NCI-H2029 (cell line): ENCODE data around the gene POLR2E.

Experiments used
- DNase-seq: peaks from one replicate; lab custom pipeline; 2025; lab: John Stamatoyannopoulos, UW

POLR2E gene

GRCh38 chr19:1093811-1094553 is 1.2 kb downstream of the POLR2E start:
- DNase-seq, result no peak

GRCh38 chr19:1093330-1093729 is 1.8 kb downstream of the POLR2E start:
- no peak for DNase-seq

- DNase-seq, result no peak
These were observed 3.5 kb downstream of the POLR2E start for GRCh38 chr19:1091544-1092175.

GRCh38 chr19:1090731-1091543 is 4.2 kb downstream of the POLR2E start:
- no peak for DNase-seq

GRCh38 chr19:1089891-1090290 is 5.3 kb downstream of the POLR2E start:
- no peak for DNase-seq

GRCh38 chr19:1089126-1089771 is 5.9 kb downstream of the POLR2E start:
- no peak for DNase-seq

DNA sequence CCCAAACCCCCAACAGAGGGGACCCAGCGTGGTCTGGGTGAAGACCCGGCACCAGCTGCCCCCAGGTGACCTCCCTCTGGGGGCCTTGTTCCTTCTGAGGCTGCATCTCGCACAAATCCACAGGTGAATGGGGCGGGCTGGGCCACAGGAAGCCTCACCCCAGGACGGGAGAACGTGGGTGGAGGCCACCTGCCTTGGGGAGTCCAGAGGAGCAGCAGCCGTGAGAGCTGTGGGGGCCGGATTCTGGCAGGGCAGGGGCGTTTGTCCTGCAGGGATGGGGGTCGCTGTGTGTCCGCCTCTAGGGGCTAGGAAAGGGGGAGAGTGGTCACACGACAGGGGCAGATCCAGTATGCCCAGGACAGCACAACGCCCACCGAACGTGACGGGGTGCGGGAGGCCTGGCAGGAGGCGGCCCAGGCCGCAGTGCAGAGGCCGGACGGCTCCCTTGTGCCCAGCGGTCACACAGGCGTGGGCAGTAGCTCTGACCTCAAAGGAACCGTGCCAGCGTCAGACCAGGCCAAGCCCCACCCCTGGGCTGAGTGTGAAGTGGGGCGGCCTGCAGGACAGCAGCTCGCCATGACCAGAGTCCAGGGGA is 6.7 kb downstream of the POLR2E start:
- DNase-seq, result no peak

DNA sequence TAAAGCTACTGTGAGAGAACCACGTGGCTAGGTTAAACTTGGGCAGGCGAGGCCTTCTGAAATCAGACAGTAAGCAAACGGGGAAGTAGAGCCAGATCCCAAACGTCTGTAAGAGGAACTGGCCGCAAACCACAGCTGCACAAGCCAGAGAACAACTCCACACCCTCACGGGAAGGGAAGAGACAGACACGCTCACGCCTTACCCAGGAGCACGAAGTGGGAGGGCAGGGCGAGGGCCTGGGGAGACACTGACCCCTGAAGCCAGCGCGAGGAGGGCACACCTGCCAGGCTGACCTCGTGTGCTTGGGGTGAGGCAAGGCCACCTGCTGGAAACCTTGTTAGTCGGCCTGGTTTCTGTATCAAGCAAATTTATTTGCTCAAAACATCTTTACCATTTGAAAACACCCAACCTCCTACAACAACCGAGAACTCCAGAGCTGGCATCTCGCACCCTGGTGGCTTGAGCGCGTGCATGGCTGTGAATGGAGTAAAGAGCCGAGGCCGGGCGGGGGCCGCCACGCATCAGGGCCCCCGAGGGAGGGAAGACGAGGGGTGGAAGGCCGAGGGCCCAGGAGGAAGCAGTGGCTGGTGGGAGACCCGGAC is 7.3 kb downstream of the POLR2E start:
- no peak for DNase-seq

DNA sequence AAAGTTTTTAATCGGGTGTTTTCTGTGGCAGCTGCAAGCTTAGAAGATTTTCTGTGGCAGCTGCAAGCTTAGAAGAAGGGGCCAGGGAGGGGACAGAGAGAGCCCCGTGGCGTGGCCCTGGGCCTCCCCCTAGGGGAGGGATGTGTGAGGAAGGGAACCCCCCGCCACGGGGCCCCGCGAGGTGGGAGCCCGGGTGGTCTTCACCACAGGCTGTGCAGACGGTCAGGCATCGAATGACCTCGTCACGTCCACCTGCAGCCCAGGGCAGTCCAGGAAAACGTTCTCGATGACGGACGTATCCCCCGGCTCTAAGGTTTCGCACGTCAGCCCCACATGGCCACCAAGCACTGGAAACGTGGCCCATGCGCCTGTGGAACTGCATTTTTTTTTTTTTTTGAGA is 8.6 kb downstream of the POLR2E start:
- DNase-seq, result no peak

- DNase-seq, result no peak
These were observed 9.3 kb downstream of the POLR2E start for GRCh38 chr19:1085676-1086442.

DNA sequence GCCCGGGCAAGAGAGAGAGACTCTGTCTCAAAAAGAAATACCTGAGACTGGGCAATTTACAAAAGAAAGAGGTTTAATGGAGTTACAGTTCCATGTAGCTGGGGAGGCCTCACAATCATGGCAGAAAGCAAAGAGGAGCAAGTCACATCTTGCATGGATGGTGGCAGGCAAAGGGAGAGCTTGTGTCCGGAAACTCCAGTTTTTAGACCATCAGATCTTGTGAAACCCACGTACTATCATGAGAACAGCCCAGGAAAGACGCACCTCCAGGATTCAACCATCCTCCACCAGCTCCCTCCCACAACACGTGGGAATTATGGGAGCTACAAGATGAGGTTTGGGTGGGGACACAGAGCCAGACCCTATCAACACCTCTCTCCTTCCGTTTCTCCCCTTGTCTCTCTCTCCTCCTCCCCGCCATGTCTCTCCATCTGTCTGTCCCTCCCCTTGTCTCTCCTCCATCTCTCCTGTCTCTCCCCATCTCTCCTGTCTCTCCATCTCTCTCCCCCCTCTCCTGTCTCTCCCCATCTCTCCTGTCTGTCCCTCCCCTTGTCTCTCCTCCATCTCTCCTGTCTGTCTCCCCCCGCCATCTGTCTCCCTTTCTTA is 10.0 kb downstream of the POLR2E start:
- DNase-seq, result no peak

- no peak for DNase-seq
These were observed 10.9 kb downstream of the POLR2E start for GRCh38 chr19:1084024-1084868.

GRCh38 chr19:1082928-1083816 is 12.0 kb downstream of the POLR2E start:
- no peak for DNase-seq

DNA sequence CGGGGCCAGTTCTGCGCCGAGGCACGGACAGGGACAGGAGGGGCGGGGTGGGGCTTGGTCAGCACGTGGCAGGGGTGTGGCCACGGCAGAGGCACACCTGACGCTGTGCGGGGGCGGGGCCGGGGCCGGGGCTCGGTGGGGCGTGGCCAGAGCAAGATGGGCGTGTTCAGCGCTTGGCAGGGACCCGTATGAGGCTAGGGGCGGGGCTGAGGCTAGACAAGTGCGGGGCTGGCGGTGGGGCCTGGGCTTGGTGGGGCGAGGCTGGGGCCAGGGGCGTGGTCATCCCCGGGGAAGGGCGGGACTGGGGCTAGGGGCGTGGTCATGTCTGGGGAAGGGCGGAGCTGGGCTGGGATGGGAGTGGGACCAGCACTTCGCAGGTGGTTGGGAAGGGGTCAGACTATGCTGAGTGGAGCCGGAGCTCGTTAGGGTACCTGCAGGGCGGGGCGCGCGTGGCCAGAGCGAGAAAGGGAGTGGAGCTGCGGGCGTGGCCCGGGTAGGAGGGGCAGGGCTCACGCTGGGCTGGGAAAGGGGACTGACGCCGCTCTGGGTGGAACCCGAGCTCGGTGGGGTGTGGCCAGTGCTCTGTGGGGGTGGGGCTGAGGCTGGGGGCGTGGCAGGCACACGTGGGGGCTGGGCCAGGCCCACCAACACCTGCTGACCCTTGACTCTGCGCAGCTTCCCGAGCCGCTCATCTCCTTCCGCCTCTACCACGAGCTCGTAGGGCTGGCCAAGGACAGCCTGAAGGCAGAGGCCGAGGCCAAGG is 12.8 kb downstream of the POLR2E start:
- peak; percentile 93 for DNase-seq

DNA sequence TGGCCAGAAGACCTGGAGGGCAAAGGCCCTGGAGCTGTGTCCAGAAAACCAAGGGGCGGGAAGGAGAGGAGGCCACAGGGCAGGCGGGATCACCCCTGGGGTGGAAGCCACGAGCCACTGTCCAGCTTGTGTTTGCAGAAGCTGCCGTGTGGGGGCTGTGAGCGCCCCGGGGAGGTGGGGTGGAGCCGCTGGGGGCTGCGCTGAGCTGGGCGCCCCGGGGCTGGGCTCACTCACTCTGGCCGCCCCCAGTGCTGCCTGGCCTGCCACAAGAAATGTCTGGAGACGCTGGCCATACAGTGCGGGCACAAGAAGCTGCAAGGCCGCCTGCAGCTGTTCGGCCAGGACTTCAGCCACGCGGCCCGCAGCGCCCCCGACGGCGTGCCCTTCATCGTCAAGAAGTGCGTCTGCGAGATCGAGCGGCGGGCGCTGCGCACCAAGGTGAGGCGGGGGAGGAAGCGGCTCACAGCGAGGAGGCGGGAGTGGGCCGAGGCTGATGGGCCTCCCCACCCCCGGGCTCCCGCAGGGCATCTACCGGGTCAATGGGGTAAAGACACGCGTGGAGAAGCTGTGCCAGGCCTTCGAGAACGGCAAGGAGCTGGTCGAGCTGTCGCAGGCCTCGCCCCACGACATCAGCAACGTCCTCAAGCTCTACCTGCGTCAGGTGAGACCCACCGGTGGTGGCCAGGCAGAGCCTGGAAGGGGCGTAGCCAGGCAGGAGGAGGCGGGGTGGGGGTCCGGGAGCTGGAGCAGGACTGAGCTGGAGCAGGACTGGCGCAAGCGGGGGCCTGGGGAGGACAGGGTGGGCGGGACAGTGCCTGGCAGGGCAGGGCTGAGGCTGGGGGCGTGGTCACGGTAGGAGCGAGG is 13.6 kb downstream of the POLR2E start:
- DNase-seq, result no peak

DNA sequence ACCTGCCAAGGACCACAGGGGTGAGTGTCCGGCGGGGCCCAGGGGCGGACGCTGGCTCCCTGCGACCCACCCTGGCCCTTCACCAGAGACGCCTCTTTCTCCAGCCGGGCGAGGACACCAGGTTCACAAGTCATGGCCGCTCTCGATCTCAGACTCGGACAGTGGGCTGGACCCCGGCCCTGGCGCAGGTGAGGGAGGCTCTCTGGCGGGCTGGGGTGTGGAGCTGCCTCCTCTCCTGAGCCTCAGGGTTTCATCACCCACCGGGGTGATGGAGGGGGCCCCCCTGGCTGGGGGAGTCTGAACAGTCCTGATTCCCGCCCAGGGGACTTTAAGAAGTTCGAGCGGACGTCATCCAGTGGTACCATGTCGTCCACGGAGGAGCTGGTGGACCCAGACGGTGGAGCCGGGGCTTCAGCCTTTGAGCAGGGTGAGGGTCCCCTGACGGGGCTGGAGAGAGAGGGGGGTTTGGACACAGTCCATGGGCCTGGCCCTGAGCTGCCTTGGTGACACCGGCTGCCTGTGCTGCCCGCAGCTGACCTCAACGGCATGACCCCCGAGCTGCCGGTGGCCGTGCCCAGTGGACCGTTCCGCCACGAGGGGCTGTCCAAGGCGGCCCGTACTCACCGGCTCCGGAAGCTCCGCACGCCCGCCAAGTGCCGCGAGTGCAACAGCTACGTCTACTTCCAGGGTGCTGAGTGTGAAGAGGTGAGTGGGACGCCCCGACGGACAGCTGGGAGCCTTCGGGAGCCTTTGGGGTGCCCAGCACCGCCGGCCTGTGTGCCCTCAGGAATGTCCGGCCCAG is 14.6 kb downstream of the POLR2E start:
- no peak for DNase-seq
